HG03442 (cell line): ENCODE measurements around the gene GRHPR.
"Not testable (repeated sequence)": the region's sequence is repeated elsewhere in the genome, so short reads cannot be mapped to it uniquely, and the experiment has no call there.

Experiments
- ATAC-seq: cut with Tn5 transposase; IDR thresholded peaks from one replicate; pipeline ENCODE4 v1.9.1; 2021; ENCODE audit warnings: mild to moderate bottlenecking, moderate library complexity; ENCODE audit not compliant: unreplicated experiment

Gene GRHPR

GRCh38 chr9:37420271-37421215 lies 2.0 kb upstream of the GRHPR start:
- no peak for ATAC-seq

- ATAC-seq: no peak
These were observed 595 bp upstream of the GRHPR start for GRCh38 chr9:37421914-37422288.

GRCh38 chr9:37423508-37423907 lies 1.0 kb downstream of the GRHPR start:
- no peak for ATAC-seq

- no peak for ATAC-seq
These were observed 1.7 kb downstream of the GRHPR start for GRCh38 chr9:37424204-37424685.

GRCh38 chr9:37424686-37425297 lies 2.3 kb downstream of the GRHPR start:
- no peak for ATAC-seq

GRCh38 chr9:37425298-37425752 lies 2.8 kb downstream of the GRHPR start:
- no peak for ATAC-seq

- ATAC-seq: not testable (repeated sequence)
These were observed 3.9 kb downstream of the GRHPR start for GRCh38 chr9:37426431-37426830.

- ATAC-seq: no peak
These were observed 4.3 kb downstream of the GRHPR start for GRCh38 chr9:37426846-37427245.

- no peak for ATAC-seq
These were observed 5.8 kb downstream of the GRHPR start for GRCh38 chr9:37428345-37428744.

- no peak for ATAC-seq
These were observed 7.2 kb downstream of the GRHPR start for GRCh38 chr9:37429441-37430285.

- ATAC-seq: no peak
These were observed 8.5 kb downstream of the GRHPR start for GRCh38 chr9:37430841-37431597.

- ATAC-seq: no peak
These were observed 9.5 kb downstream of the GRHPR start for GRCh38 chr9:37432020-37432419.

GRCh38 chr9:37433867-37434371 lies 11.4 kb downstream of the GRHPR start:
- ATAC-seq: no peak

- ATAC-seq: no peak
These were observed 14.0 kb downstream of the GRHPR start for GRCh38 chr9:37436540-37436939.

GRCh38 chr9:37437010-37437409 lies 14.5 kb downstream of the GRHPR start:
- ATAC-seq: no peak

- no peak for ATAC-seq
These were observed 15.1 kb downstream of the GRHPR start for GRCh38 chr9:37437621-37438020.

- ATAC-seq: no peak
These were observed 15.9 kb downstream of the GRHPR start for GRCh38 chr9:37438359-37438758.

GRCh38 chr9:37441776-37442370 lies 19.4 kb downstream of the GRHPR start:
- ATAC-seq: no peak

GRCh38 chr9:37442556-37442955 lies 20.1 kb downstream of the GRHPR start:
- ATAC-seq: no peak

- ATAC-seq: no peak
These were observed 21.1 kb downstream of the GRHPR start for GRCh38 chr9:37443566-37443965.
